Parathyroid adenoma (tissue), 2 donors: ENCODE measurements around the gene DDAH1.

Experiments
- H2AFZ ChIP-seq: fragments of 300-600 bp; sonication (generic); one replicate; pipeline ENCODE4 v1.7.0; 2017; ENCODE audit warnings: antibody characterized with exemption, mild to moderate bottlenecking
- H3K27ac ChIP-seq: fragments of 300-600 bp; sonication (generic); one replicate; pipeline ENCODE4 v1.7.0; 2017
- H3K27me3 ChIP-seq: fragments of 300-600 bp; sonication (generic); one replicate; pipeline ENCODE4 v1.7.0; 2017; ENCODE audit warnings: low read length; ENCODE audit not compliant: control insufficient read depth, insufficient read depth
- H3K36me3 ChIP-seq: fragments of 300-600 bp; sonication (generic); one replicate; pipeline ENCODE4 v1.7.0; 2017; ENCODE audit warnings: low read length; ENCODE audit not compliant: control insufficient read depth, insufficient read depth
- H3K4me1 ChIP-seq: fragments of 300-600 bp; sonication (generic); one replicate; pipeline ENCODE4 v1.7.0; 2017; ENCODE audit warnings: control low read depth
- H3K4me2 ChIP-seq: fragments of 300-600 bp; sonication (generic); one replicate; pipeline ENCODE4 v1.7.0; 2017; ENCODE audit warnings: low read length
- H3K4me3 ChIP-seq: fragments of 300-600 bp; sonication (generic); one replicate; pipeline ENCODE4 v1.7.0; 2017; ENCODE audit warnings: low read depth, low read length
- H3K79me2 ChIP-seq: fragments of 300-600 bp; sonication (generic); one replicate; pipeline ENCODE4 v1.7.0; 2017; ENCODE audit warnings: control low read depth
- H3K9ac ChIP-seq: fragments of 300-600 bp; sonication (generic); one replicate; pipeline ENCODE4 v1.7.0; 2017; ENCODE audit warnings: mild to moderate bottlenecking
- H3K9me3 ChIP-seq: fragments of 300-600 bp; sonication (generic); one replicate; pipeline ENCODE4 v1.7.0; 2017; ENCODE audit warnings: low read length; ENCODE audit not compliant: control insufficient read depth
- CTCF ChIP-seq: fragments of 300-600 bp; sonication (generic); IDR thresholded peaks from one replicate; pipeline ENCODE4 v1.7.0; 2017; ENCODE audit warnings: antibody characterized with exemption, mild to moderate bottlenecking
- donor health status: primary hyperparathyroidism.

Gene DDAH1

DNA sequence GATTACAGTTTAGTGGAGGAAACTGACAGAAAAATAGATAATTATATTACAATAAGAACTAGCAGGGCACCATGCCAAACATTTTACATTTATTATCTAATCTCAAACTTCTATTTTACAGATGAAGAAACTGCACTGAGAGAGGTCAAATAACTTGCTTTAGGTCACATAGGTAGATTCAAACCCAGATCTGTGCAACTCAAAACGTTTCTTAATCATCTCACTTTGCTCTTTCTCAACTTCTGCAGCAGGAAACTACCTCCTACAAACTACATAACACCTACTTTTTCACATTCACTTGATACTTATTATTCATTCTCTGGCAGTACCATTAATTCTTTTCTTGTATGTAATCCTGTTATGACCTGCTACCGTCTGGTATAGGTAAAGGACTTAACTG, 138.6 kb downstream of the DDAH1 start:
- no peaks in the 10 kb centered on the region for H3K27me3 ChIP-seq
- no peaks in the 10 kb centered on the region for H3K4me1 ChIP-seq
- H3K4me2 ChIP-seq, result no peak overlapping the region
- H3K36me3 ChIP-seq, result no peaks in the 10 kb centered on the region
- H2AFZ ChIP-seq, result no peak overlapping the region
- H3K9me3 ChIP-seq, result no peaks in the 10 kb centered on the region
- H3K79me2 ChIP-seq, result no peaks in the 10 kb centered on the region
- no peak overlapping the region for H3K4me3 ChIP-seq
- H3K27ac ChIP-seq, result no peak overlapping the region
- no peak for TF ChIP-seq CTCF
- no peak overlapping the region for H3K9ac ChIP-seq

GRCh38 chr1:85325920-85326319, 139.0 kb downstream of the DDAH1 start:
- Histone ChIP-seq H3K4me3 (no peak overlapping the region), H3K4me1 (no peaks in the 10 kb centered on the region), H3K79me2 (no peaks in the 10 kb centered on the region), H3K27me3 (no peaks in the 10 kb centered on the region), H2AFZ (no peak overlapping the region), H3K9me3 (no peaks in the 10 kb centered on the region), H3K36me3 (no peaks in the 10 kb centered on the region), H3K9ac (no peak overlapping the region), H3K27ac (no peak overlapping the region), H3K4me2 (no peak overlapping the region)
- TF ChIP-seq CTCF, result no peak

DNA sequence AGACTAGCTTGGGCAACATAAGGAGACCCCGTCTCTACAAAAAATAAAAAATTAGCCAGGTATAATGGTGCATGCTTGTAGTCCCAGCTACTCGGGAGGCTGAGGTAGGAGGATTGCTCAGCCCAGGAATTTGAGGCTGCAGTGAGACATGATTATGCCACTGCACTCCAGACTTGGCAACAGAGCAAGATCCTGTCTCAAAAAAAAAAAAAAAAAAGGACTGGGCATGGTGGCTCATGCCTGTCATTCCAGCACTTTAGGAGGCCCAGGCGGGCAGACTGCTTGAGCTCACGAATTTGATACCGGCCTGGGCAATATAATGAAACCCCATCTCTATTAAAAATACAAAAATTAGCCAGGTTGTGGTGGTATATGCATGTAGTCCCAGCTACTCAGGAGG, 141.2 kb downstream of the DDAH1 start:
- Histone ChIP-seq H3K4me2 (no peak overlapping the region), H3K27me3 (no peaks in the 10 kb centered on the region), H2AFZ (no peak overlapping the region), H3K36me3 (no peaks in the 10 kb centered on the region), H3K79me2 (no peaks in the 10 kb centered on the region), H3K27ac (no peak overlapping the region), H3K9me3 (no peaks in the 10 kb centered on the region), H3K9ac (no peak overlapping the region), H3K4me1 (peaks cover 3% of the 10 kb centered on the region), H3K4me3 (no peak overlapping the region)
- no peak for TF ChIP-seq CTCF

- Histone ChIP-seq H3K27me3 (no peaks in the 10 kb centered on the region), H3K4me2 (no peak overlapping the region), H3K27ac (no peak overlapping the region), H3K79me2 (no peaks in the 10 kb centered on the region), H2AFZ (no peak overlapping the region), H3K4me1 (peaks cover 3% of the 10 kb centered on the region), H3K36me3 (no peaks in the 10 kb centered on the region), H3K9me3 (no peaks in the 10 kb centered on the region), H3K4me3 (no peak overlapping the region), H3K9ac (no peak overlapping the region)
- no peak for TF ChIP-seq CTCF
Measured at GRCh38 chr1:85322655-85323054, 142.3 kb downstream of the DDAH1 start.

DNA sequence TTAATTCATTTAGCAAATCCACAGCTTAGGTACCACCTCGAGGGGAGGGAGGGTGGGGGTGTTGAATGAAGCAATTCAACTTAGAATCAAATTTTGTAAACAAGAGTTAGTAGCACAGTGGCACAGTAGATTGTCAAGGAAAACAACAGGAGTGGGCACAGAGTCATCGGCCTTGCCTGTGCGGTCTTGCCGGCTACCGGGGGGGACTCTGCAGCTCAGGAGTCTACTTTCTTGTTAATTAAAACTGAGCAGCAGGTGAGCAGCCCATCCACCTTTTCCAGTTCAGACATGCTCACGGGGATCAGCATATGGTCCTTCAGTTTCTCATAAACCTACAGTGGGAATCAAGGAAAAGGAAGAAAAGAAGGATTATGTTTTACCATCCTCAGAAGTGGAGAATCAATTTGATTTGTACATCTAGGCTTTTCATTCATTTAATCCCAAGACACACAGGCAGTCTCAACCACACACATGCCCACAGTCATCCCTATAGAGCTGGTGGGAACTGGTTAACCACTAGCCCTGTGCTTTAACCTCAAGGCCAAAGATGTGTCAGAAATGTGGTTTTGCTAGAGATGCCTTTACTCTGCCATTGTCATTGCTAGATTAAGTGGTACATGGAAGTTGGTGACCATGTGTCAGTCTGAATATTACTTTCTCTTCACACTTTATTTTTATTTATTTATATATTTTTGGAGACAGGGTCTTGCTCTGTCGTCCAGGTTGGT, 143.6 kb downstream of the DDAH1 start:
- Histone ChIP-seq H3K27me3 (no peaks in the 10 kb centered on the region), H3K9ac (no peak overlapping the region), H3K4me1 (peaks cover 3% of the 10 kb centered on the region), H3K27ac (no peak overlapping the region), H2AFZ (no peak overlapping the region), H3K79me2 (no peaks in the 10 kb centered on the region), H3K4me2 (no peak overlapping the region), H3K36me3 (no peaks in the 10 kb centered on the region), H3K9me3 (no peaks in the 10 kb centered on the region), H3K4me3 (no peak overlapping the region)
- TF ChIP-seq CTCF, result no peak
